Ovary (tissue), 3 donors: ENCODE results near the gene CNTNAP5.

Experiments
- CTCF ChIP-seq, 3 donors: fragments of 450-650 bp in 2 of 3; fragments of 200-600 bp in 1 of 3; IDR thresholded peaks; one replicate each; pipeline versions ENCODE4 v1.5.1 to v1.8.0; 2016 to 2022; ENCODE audit warnings: antibody characterized with exemption in 3 of 3, mild to moderate bottlenecking in 1 of 3
- EP300 ChIP-seq: sonication (generic); formaldehyde crosslinking; IDR thresholded peaks from one replicate; pipeline ENCODE4 v1.6.1; 2017; ENCODE audit warnings: antibody characterized with exemption
- donor health status: DM: no; HTN: no; CAD: no.

DNA sequence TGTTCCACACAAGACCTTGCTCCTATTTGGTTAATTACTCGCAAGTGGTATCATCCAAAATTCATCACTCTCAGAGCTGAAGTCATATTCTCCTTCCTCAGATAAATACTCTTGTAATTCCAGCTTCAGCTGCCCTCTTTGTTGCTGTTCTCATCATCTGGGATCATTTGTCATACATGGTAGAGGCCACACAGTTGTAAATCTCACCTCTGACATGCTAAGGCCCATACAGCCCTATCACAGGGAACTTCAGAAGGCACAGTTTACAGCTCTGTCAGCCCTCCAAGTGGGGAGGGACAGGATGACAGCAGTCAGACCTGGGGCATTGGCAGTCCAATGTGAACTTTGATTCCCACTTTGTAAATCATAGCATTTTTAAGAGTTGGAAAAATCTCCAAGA is 399.0 kb downstream of the CNTNAP5 start:
- TF ChIP-seq CTCF (IDR thresholded peaks at IDR 0.05) (no peak), EP300 (no peak)
